A549 treated with AZD9567 at 1 μM for 4 hours (cell line): ENCODE results near the gene PDK1. TPM values are rescaled to one million over a fixed set of nuclear protein-coding genes. Genes with fewer than 3 reads are reported as not detected.

Experiments
- total RNA-seq: library from RNA; stranded (reverse); fragments of 200-300 nt; extraction: Qiagen RNA extraction; gene quantifications from 5 replicates; pipeline ENCODE4 v1.2.3, GENCODE V29; 2022; ENCODE audit not compliant: insufficient read depth

Gene PDK1
- 3.0 to 11.2 TPM (median 3.5 TPM) in 5 replicates for total RNA-seq

GRCh38 chr2:172555522-172556283 is at the start of gene PDK1:
Gene PDK1 (plus strand): TSS chr2:172556090. CDS start chr2:172556151, 61 bp downstream.

Other genes starting within 250 kb of the PDK1 start
- gene ITGA6, start 128.5 kb upstream of the PDK1 start, total RNA-seq, result 32.1 to 42.3 TPM (median 40.0 TPM) in 5 replicates
- 0.13 to 0.31 TPM (median 0.23 TPM) in 4 of 5 replicates, not detected in the other for gene RAPGEF4, start 179.8 kb downstream of the PDK1 start, total RNA-seq